HG02884 (cell line): ENCODE data around the gene HID1.
"Not testable (repeated sequence)": the region's sequence is repeated elsewhere in the genome, so short reads cannot be mapped to it uniquely, and the experiment has no call there.

ENCODE experiments used
- ATAC-seq: cut with Tn5 transposase; IDR thresholded peaks from one replicate; pipeline ENCODE4 v1.9.1; 2021; ENCODE audit warnings: mild to moderate bottlenecking, moderate library complexity; ENCODE audit not compliant: unreplicated experiment

Gene HID1

GRCh38 chr17:74923538-74924249 is 48.9 kb downstream of the HID1 start:
- no peak for ATAC-seq

- no peak for ATAC-seq
These were observed 49.6 kb downstream of the HID1 start, which contains the start of gene USH1G for GRCh38 chr17:74922694-74923537. Gene USH1G, minus strand, starts transcription at chr17:74923255. Its CDS starts 182 bp downstream, at chr17:74923073.

- ATAC-seq = no peak
These were observed 50.4 kb downstream of the HID1 start for GRCh38 chr17:74922172-74922571.

- no peak for ATAC-seq
These were observed 50.8 kb downstream of the HID1 start for GRCh38 chr17:74921769-74922168.

GRCh38 chr17:74921026-74921681 is 51.4 kb downstream of the HID1 start:
- no peak for ATAC-seq

- ATAC-seq = no peak
These were observed 51.9 kb downstream of the HID1 start for GRCh38 chr17:74920642-74921025.

DNA sequence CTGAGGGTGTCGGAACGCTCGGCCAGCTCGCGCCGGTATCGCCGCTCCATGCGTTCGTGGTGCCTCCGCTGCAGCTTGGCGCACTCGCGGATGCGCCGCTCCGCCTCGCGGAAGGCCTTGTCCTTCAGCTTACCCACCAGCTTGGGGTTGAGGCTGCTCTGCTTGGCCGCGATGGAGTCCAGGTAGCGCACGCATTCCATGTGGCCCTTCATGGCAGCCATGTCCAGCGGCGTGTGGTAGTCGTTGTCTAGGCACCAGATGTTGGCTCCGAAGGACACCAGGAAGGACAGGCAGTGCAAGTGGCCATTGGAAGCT is 52.3 kb downstream of the HID1 start:
- no peak for ATAC-seq

- no peak for ATAC-seq
These were observed 52.9 kb downstream of the HID1 start for GRCh38 chr17:74919440-74920305.

DNA sequence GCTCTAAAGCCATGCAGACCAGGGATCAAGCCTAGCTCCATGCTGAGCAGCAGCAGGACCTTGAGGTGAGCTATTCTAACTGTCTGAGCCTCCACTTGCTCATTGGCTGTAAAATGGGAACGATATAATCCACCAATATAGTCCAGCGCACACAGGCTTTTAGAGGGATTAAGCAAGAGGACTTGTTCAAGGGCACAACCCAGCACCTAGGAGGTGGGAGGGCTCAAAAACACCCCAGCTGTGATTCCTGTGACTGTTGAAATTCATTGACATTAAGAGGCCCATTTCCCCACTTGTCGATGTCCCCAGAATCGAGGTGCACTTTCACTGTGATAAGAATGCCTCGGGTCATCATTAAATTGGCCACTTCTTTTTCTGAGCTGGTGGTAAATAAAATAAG is 53.7 kb downstream of the HID1 start:
- no peak for ATAC-seq

DNA sequence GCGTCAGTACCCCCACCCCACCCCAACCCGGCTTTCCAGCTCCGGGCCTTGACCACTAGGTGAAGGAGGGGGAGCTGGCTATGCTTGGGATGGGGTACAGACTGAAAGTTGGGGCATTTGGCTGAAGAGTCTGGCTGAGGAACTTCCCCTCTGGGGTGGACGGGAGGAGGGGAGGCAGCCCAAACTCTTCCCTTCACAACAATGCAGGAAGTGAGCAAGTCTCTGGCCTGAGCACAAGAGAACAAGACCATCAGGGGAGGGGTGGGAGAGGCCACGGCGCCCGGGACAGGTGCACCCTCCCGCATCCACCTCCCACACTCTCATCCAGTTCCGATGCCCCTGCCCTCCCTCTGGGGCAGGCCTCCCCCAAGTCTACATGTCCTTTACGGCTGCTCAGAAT is 55.1 kb downstream of the HID1 start:
- ATAC-seq = no peak

GRCh38 chr17:74916851-74917199 is 55.7 kb downstream of the HID1 start:
- no peak for ATAC-seq

GRCh38 chr17:74916136-74916850 is 56.3 kb downstream of the HID1 start:
- no peak for ATAC-seq

GRCh38 chr17:74911423-74911822 is 61.1 kb downstream of the HID1 start:
- not testable (repeated sequence) for ATAC-seq

DNA sequence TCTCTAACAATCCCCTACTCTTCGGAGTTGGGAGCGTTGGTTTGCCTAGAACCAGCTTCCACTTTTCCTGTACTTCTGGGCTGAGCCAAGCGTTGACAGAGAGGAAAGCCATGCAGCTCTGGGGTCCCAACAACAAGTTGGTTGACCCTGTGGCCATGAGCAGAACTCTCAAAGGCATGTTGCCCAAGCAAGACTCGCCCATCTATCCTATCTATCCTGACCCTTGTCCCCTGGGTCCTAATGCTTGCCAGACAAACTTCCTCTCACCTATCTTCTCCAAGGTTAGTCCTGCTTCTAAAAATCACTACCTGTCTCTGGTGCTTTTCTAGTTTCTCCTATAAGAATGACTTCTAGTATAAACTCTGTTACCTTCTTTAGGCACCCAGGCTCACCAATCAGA is 63.5 kb downstream of the HID1 start:
- ATAC-seq = not testable (repeated sequence)

GRCh38 chr17:74907012-74907411 is 65.5 kb downstream of the HID1 start:
- no peak for ATAC-seq

- not testable (repeated sequence) for ATAC-seq
These were observed 66.3 kb downstream of the HID1 start for GRCh38 chr17:74906214-74906793.

DNA sequence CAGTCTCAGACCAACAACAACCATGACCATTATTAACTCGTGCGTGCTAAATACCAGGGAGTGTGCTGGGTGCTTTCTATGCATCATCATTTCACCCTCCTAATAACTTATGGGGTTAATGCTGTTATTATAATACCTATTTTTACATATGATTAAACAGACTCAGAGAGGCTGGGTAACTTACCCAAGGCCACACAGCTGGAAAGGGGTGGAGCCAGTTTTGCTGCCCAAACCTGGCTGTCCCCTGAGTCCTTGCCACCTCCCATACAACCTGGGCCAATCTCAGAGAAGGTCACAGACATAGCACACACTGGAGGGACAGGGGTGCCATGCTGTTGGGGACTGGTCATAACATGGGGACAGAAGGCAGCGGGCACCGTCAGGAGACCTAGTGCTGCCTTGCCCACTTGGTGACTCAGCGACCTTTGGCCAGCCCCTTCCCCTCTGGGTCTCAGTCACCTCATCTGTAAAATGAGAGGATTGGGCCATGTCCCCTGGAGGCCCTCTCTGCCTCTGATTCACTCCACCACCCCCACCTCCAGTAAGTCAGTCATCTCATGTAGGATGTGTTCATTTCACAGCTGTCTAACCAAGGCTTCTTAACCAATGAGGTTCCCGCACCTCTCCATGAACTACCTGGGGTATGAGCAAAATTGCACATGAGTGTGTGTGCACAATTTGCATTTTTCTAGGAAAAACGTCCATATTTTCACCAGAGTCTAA is 67.7 kb downstream of the HID1 start:
- no peak for ATAC-seq

- no peak for ATAC-seq
These were observed 68.9 kb downstream of the HID1 start for GRCh38 chr17:74903671-74904070.

DNA sequence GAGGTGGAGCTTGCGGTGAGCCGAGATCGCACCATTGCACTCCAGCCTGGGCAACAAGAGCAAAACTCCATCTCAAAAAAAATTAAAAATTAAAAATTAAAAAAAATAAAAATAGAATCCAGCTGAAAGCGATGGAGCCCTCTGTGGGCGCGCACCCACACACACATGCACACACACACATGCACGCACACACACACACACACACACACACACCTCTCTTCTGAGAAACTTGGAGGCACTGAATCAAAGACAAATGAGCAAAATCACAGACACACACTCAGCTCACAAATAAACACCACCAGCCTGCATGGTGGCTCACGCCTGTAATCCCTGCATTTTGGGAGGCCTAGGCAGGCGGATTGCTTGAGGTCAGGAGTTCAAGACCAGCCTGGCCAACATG is 69.5 kb downstream of the HID1 start:
- ATAC-seq = no peak
